Endodermal cell (in vitro differentiated cells): ENCODE data around the gene PPFIBP2. TPM values are rescaled to one million over a fixed set of nuclear protein-coding genes. Genes with fewer than 3 reads are reported as not detected.

Experiments used
- DNase-seq: peaks from one replicate; pipeline ENCODE4 v3.0.0-alpha.2; 2017
- H3K27ac ChIP-seq: 2 replicates; pipeline ENCODE4 v1.5.1; 2013; ENCODE audit warnings: mild to moderate bottlenecking, low read depth, low read length, moderate library complexity
- H3K27me3 ChIP-seq: 2 replicates; pipeline ENCODE4 v1.6.1; 2013; ENCODE audit warnings: mild to moderate bottlenecking, low read length, moderate library complexity; ENCODE audit not compliant: insufficient read depth, control insufficient read depth, poor library complexity, severe bottlenecking
- H3K36me3 ChIP-seq: 2 replicates; pipeline ENCODE4 v1.7.0; 2013; ENCODE audit warnings: mild to moderate bottlenecking, low read length, moderate library complexity; ENCODE audit not compliant: control insufficient read depth, insufficient read depth
- H3K4me1 ChIP-seq: one replicate; pipeline ENCODE4 v1.7.0; 2013; ENCODE audit warnings: low read length; ENCODE audit not compliant: control insufficient read depth, insufficient read depth
- H3K4me3 ChIP-seq: 2 replicates; pipeline ENCODE4 v1.5.1; 2013; ENCODE audit warnings: mild to moderate bottlenecking, low read length, moderate library complexity
- H3K9ac ChIP-seq: 2 replicates; pipeline ENCODE4 v1.6.1; 2013; ENCODE audit warnings: mild to moderate bottlenecking, low read length, moderate library complexity; ENCODE audit not compliant: poor library complexity, severe bottlenecking; ENCODE audit errors: extremely low read depth
- H3K9me3 ChIP-seq: 2 replicates; pipeline ENCODE4 v1.6.1; 2013; ENCODE audit warnings: mild to moderate bottlenecking, low read length, moderate library complexity; ENCODE audit not compliant: control insufficient read depth
- H3K27ac Mint-ChIP-seq: 2 replicates; pipeline ENCODE4 v1.8.0; 2020; ENCODE audit warnings: mixed read lengths
- H3K27me3 Mint-ChIP-seq: 2 replicates; pipeline ENCODE4 v1.8.0; 2021; ENCODE audit warnings: mild to moderate bottlenecking, mixed read lengths; ENCODE audit not compliant: insufficient read depth
- H3K36me3 Mint-ChIP-seq: 2 replicates; pipeline ENCODE4 v1.8.0; 2020; ENCODE audit warnings: low read depth, mixed read lengths
- H3K4me1 Mint-ChIP-seq: 2 replicates; pipeline ENCODE4 v1.8.0; 2020; ENCODE audit warnings: mixed read lengths
- H3K4me3 Mint-ChIP-seq: 2 replicates; pipeline ENCODE4 v1.8.0; 2020; ENCODE audit warnings: mild to moderate bottlenecking, moderate library complexity, mixed read lengths
- H3K9me3 Mint-ChIP-seq: 2 replicates; pipeline ENCODE4 v1.8.0; 2020; ENCODE audit warnings: mild to moderate bottlenecking, mixed read lengths
- WGBS, 2 experiments: methylation state at CpG; one replicate each; pipeline versions ENCODE4 v1.1.5 to v1.1.7; 2013; ENCODE audit warnings: missing lambda C conversion rate in 2 of 2, mixed read lengths in 1 of 2; ENCODE audit not compliant: insufficient coverage in 1 of 2, insufficient read length in 1 of 2; 5-methylcytosine and 5-hydroxymethylcytosine counted together
- total RNA-seq, 2 donors: library from RNA; stranded (reverse); fragmentation: NEBNext Ultra II Directional in 1 of 2; extraction: Animal tissue kit (Norgen Biotek cat#: 25700) in 1 of 2; gene quantifications; 2 replicates in 1 of 2; 3 replicates in 1 of 2; pipeline ENCODE4 v1.2.1, GENCODE V29; 2021
- TF ChIP-seq, protein P1 (sequence below): fragments of 200-600 bp; sonication (generic); conservative IDR thresholded peaks from 2 replicates; pipeline ENCODE4 v1.5.0; 2021; ENCODE audit warnings: antibody characterized with exemption, mild to moderate bottlenecking

The PPFIBP2 gene
- total RNA-seq, 2 donors from 2014 or later = 149 to 195 TPM

DNA sequence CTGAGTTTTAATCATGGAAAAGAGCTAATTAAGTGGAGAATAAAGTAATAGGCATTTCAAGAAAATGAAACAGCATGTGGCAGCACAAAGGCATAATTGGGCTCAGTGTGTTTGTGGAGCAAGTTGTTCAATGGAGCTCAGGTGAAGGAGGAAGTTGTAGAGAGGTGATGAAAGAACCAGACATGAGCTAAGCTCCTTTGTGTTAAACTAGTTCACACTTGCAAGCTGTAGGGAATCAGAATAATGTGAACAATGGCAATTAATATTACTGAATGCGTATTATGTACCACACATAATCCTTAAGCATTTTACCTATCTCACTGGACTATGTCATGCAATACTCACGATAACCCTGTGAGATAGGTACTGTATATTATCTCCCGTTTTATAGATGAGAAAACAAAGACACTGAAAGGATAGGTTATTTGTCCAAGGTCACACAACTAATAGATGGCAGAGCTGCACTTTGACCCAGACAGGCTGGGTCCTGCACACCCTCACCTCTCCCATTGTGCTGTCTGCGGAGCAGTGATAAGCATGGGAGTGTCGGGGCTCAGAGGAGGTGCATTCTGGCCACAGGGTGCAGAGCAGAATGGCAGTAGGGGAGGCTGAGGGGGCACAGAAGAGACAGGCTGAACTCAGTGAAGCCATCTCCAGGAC is 19.6 kb upstream of the PPFIBP2 start:
- no peaks in the 10 kb centered on the region for H3K9me3 Mint-ChIP-seq

DNA sequence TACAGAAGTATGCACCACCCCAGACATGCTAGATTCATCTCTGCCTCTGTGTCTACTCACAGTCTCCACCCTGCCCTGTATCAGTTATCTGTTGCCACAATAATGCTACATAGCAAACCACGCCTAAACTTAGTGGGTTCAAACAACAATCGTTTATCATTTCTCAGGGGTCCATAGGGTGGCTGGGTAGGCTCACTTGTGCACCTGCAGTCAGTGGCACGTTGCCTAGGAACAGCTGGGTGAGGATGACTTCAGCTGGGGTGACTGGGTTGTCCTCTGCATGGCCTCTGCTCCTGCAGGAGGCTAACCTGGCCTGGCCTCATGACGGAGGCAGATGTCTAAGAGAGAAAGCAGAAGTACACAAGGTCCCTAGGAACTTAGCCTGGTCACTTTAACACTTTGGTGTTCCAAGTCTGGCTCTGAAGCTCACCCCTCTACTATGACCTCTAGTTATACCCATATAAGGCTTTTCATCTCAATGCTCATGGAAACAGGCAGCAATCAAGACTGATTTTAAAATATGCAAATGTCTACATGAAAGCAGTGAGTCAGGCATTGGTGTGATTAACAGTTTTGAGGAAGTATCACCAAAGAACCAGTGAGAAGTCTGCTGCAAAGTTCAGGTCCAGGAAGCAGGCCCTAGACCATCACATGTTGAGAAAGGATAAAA is 17.8 kb upstream of the PPFIBP2 start:
- no peak overlapping the region for H3K27ac Mint-ChIP-seq
- peaks cover 2% of the 10 kb centered on the region for H3K36me3 ChIP-seq
- TF ChIP-seq, protein P1, sequence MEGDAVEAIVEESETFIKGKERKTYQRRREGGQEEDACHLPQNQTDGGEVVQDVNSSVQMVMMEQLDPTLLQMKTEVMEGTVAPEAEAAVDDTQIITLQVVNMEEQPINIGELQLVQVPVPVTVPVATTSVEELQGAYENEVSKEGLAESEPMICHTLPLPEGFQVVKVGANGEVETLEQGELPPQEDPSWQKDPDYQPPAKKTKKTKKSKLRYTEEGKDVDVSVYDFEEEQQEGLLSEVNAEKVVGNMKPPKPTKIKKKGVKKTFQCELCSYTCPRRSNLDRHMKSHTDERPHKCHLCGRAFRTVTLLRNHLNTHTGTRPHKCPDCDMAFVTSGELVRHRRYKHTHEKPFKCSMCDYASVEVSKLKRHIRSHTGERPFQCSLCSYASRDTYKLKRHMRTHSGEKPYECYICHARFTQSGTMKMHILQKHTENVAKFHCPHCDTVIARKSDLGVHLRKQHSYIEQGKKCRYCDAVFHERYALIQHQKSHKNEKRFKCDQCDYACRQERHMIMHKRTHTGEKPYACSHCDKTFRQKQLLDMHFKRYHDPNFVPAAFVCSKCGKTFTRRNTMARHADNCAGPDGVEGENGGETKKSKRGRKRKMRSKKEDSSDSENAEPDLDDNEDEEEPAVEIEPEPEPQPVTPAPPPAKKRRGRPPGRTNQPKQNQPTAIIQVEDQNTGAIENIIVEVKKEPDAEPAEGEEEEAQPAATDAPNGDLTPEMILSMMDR = no peak
- H3K9ac ChIP-seq = no peak overlapping the region
- H3K4me3 ChIP-seq = no peak overlapping the region
- H3K27me3 Mint-ChIP-seq = no peaks in the 10 kb centered on the region
- no peak for DNase-seq
- no peak overlapping the region for H3K27ac ChIP-seq
- H3K9me3 ChIP-seq = no peaks in the 10 kb centered on the region
- no peaks in the 10 kb centered on the region for H3K36me3 Mint-ChIP-seq
- peaks cover 31% of the 10 kb centered on the region for H3K4me1 Mint-ChIP-seq
- H3K9me3 Mint-ChIP-seq = no peaks in the 10 kb centered on the region
- H3K4me3 Mint-ChIP-seq = no peak overlapping the region
- 80 to 95% methylated on average over 2 to 4 of the region's 4 CpGs for WGBS, 2 experiments
- peaks cover 14% of the 10 kb centered on the region for H3K4me1 ChIP-seq
- no peaks in the 10 kb centered on the region for H3K27me3 ChIP-seq

More for the DNA sequence above, 19.6 kb upstream of the PPFIBP2 start:
- H3K36me3 ChIP-seq = peaks cover 2% of the 10 kb centered on the region
- no peaks in the 10 kb centered on the region for H3K27me3 Mint-ChIP-seq
- H3K4me3 ChIP-seq = no peak overlapping the region
- no peaks in the 10 kb centered on the region for H3K9me3 ChIP-seq
- DNase-seq = no peak
- no peaks in the 10 kb centered on the region for H3K36me3 Mint-ChIP-seq
- 97 to 100% methylated on average over 1 to 5 of the region's 5 CpGs for WGBS, 2 experiments
- peaks cover 12% of the 10 kb centered on the region for H3K4me1 ChIP-seq
- H3K27ac Mint-ChIP-seq = no peak overlapping the region
- no peak overlapping the region for H3K9ac ChIP-seq
- H3K27me3 ChIP-seq = no peaks in the 10 kb centered on the region
- H3K4me1 Mint-ChIP-seq = peaks cover 28% of the 10 kb centered on the region
- TF ChIP-seq, protein P1 = no peak
- H3K4me3 Mint-ChIP-seq = no peak overlapping the region
- no peak overlapping the region for H3K27ac ChIP-seq

DNA sequence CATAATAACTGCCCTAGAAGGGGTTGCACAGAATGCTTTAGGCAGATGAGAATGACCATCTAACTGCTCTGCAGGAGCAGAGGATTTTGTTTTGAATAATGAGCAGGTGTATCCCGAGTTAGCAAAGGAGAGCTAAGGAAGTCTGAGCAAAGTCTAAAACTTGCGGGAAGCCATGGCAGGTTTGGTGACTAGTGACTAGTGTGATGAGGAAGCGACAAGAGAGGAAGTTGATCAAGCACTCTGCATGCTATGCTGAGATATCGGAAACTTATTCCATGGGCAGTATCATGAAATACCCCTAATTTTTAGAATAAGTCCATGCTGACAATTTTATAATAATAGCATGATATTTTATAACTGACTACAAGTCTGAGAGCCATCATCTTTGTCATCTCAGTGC is 15.6 kb upstream of the PPFIBP2 start:
- H3K27me3 Mint-ChIP-seq = no peaks in the 10 kb centered on the region
- H3K4me3 ChIP-seq = no peak overlapping the region
- H3K4me1 Mint-ChIP-seq = peaks cover 19% of the 10 kb centered on the region

More for the DNA sequence above, 15.6 kb upstream of the PPFIBP2 start:
- WGBS, 2 experiments = 84 to 92% methylated on average over 3 of the region's 4 CpGs
- Mint-ChIP-seq H3K4me3 (no peak overlapping the region), H3K9me3 (no peaks in the 10 kb centered on the region), H3K36me3 (no peaks in the 10 kb centered on the region), H3K27ac (no peak overlapping the region)
- Histone ChIP-seq H3K4me1 (peaks cover 13% of the 10 kb centered on the region), H3K27ac (no peak overlapping the region), H3K9me3 (no peaks in the 10 kb centered on the region), H3K36me3 (no peaks in the 10 kb centered on the region), H3K27me3 (no peaks in the 10 kb centered on the region), H3K9ac (no peak overlapping the region)
- DNase-seq = no peak
- TF ChIP-seq, protein P1 = no peak
